NT2/D1 (cell line): ENCODE measurements around the gene MPPED1.

Experiments used
- DNase-seq: peaks from one replicate; pipeline ENCODE4 v3.0.0-alpha.2; 2011; ENCODE audit warnings: low read depth, low spot score
- H3K27me3 ChIP-seq: 2 replicates; pipeline ENCODE4 v1.6.0; 2011; ENCODE audit warnings: mild to moderate bottlenecking; ENCODE audit not compliant: insufficient read length, insufficient read depth
- H3K36me3 ChIP-seq: 2 replicates; pipeline ENCODE4 v1.6.1; 2011; ENCODE audit warnings: mild to moderate bottlenecking, low read length, mixed read lengths; ENCODE audit not compliant: insufficient read depth, insufficient read length
- H3K4me1 ChIP-seq: 2 replicates; pipeline ENCODE4 v1.5.1; 2011; ENCODE audit not compliant: insufficient read depth, insufficient read length
- H3K4me3 ChIP-seq: 2 replicates; pipeline ENCODE4 v1.5.1; 2011; ENCODE audit warnings: low read depth; ENCODE audit not compliant: insufficient read length
- H3K9ac ChIP-seq: 2 replicates; pipeline ENCODE4 v1.6.0; 2011; ENCODE audit warnings: low read depth; ENCODE audit not compliant: insufficient read length
- H3K9me3 ChIP-seq: 2 replicates; pipeline ENCODE4 v1.5.1; 2011; ENCODE audit warnings: mild to moderate bottlenecking, low read length; ENCODE audit not compliant: insufficient read depth
- SUZ12 ChIP-seq: IDR thresholded peaks from 2 replicates; pipeline ENCODE4 v1.6.1; 2011; ENCODE audit not compliant: insufficient read length, insufficient read depth; ENCODE audit errors: extremely low read depth
- YY1 ChIP-seq: IDR thresholded peaks from 2 replicates; pipeline ENCODE4 v1.6.1; 2011; ENCODE audit not compliant: insufficient read length, insufficient read depth
- ZNF274 ChIP-seq: IDR thresholded peaks from 2 replicates; pipeline ENCODE4 v1.6.1; 2011; ENCODE audit warnings: mild to moderate bottlenecking, low read depth, low read length

Gene MPPED1

DNA sequence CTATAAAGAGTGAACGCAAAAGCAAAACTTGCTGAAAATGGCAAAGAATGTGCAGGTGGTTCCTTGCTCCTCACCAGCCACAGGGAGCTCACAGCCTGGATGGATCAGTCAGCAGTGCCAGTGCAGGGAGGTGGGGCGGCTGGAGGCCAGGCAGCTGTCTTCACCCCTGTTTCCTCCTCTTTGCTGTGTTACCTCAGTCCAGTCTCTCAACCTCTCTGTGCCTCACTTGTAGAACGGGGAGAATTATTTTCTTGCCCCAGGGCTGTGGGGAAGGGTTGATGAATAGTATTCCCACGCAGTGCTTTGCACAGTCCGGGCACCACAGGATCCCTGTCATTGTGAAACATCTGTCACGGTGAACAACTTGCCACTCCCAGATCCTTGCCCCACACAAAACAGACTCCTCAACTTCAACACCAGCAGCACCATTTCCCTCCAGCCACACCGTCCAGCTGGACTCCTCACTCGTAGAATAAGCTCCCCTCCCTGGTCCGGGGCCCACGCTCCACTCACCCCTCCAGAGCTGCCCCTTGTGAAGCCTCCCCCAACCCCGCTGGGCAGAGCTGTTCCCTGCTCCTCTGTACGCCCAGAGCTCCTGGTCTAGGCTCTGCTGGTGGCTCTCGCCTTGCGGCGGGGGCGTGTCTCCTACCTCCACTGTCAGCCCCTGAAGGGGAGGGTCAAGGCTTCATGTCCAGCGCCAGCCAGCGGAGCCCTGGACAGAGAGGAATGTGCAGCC, 27.7 kb downstream of the MPPED1 start:
- H3K36me3 ChIP-seq = no peaks in the 10 kb centered on the region
- peaks cover 3% of the 10 kb centered on the region for H3K4me1 ChIP-seq
- DNase-seq = no peak
- no peaks in the 10 kb centered on the region for H3K27me3 ChIP-seq
- no peak overlapping the region for H3K9ac ChIP-seq
- H3K4me3 ChIP-seq = no peak overlapping the region
- 0 out of 2 replicates have a peak, but pooled peaks cover 11% of the 10 kb centered on the region for H3K9me3 ChIP-seq
- TF ChIP-seq ZNF274 (no peak), SUZ12 (no peak), YY1 (no peak)

DNA sequence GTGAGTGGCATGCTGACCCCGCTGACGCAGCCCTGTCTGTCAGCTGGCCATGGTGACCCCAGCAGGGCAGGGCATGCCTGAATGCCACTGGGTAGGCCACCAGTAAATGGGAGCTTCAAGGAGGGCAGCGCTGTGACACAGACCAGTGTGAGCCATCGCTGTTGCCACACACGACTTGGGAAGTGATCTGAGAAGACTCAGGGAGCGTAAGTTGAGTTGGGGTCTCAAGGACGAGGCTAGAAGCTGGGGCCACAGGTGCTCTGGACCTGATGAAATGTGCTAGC, 28.2 kb downstream of the MPPED1 start:
- Histone ChIP-seq H3K36me3 (no peaks in the 10 kb centered on the region), H3K4me1 (peaks cover 3% of the 10 kb centered on the region), H3K9ac (no peak overlapping the region), H3K4me3 (no peak overlapping the region), H3K9me3 (0 out of 2 replicates have a peak, but pooled peaks cover 11% of the 10 kb centered on the region), H3K27me3 (no peaks in the 10 kb centered on the region)
- no peak for DNase-seq
- no peak for TF ChIP-seq YY1
- TF ChIP-seq SUZ12 = no peak
- no peak for TF ChIP-seq ZNF274

DNA sequence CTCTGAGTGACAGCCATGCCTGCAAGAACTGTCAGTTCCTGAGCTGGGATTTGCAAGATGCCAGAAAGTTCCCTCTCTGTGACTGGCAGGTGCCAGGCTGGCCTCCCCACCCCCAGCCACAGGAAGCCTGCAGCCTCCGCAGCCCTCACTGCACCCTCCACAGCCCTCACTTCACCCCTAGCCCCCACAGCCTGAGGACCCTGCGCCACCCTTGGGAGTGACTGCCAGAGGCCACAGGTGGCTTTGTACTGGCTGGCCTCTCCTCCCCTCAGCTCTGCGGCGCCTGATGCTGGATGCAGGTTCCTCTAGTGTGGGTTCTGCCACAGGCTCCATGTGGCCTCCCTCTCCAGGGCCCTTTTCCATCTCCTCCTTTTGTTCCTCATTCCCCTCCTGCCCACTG, 28.7 kb downstream of the MPPED1 start:
- no peaks in the 10 kb centered on the region for H3K27me3 ChIP-seq
- peaks cover 3% of the 10 kb centered on the region for H3K4me1 ChIP-seq
- TF ChIP-seq ZNF274 (no peak), SUZ12 (no peak), YY1 (no peak)
- 0 out of 2 replicates have a peak, but pooled peaks cover 11% of the 10 kb centered on the region for H3K9me3 ChIP-seq
- H3K9ac ChIP-seq = no peak overlapping the region
- no peaks in the 10 kb centered on the region for H3K36me3 ChIP-seq
- no peak for DNase-seq
- H3K4me3 ChIP-seq = no peak overlapping the region

DNA sequence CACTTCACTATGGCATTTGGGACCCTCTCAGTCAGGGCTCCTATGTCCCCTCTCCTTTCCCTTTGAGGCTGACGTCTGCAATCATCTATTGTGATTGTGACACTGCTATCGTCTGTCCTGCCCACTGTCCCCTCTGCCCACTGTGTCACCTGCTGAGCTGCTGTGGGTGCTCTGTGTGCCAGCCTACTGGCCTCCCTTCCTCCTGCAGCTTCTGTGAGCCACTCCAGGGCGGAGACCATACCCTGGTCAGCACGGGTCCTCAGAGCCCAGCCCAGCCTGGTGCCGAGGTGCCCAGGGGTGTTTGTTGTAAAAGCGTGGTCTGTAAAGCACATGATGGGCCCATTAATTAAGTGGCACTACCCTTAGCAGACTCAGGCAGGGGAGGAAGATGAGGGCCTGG, 29.4 kb downstream of the MPPED1 start:
- Histone ChIP-seq H3K4me1 (peaks cover 3% of the 10 kb centered on the region), H3K27me3 (no peaks in the 10 kb centered on the region), H3K4me3 (no peak overlapping the region), H3K9me3 (0 out of 2 replicates have a peak, but pooled peaks cover 11% of the 10 kb centered on the region), H3K9ac (no peak overlapping the region), H3K36me3 (no peaks in the 10 kb centered on the region)
- TF ChIP-seq ZNF274 (no peak), SUZ12 (no peak), YY1 (no peak)
- no peak for DNase-seq

DNA sequence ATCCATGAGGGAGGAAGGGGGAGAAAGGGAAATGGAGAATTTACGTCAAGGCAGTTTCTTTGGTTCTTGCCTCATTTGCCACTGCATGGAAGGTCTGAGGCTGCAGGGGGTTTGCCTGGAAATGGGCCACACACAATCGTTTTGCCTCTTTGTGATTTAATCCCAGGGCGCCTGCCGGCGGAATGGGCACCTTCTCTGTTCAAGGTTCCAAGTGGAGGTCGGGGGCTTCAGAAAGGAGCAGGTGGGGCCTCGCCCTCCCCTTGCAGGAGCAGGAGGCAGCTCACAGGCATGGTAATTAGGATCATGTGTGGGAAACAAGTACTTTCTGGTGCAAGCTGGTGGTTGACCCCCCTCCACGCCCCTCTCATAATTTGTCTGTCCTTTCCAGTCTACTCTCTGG, 29.9 kb downstream of the MPPED1 start:
- Histone ChIP-seq H3K4me1 (peaks cover 3% of the 10 kb centered on the region), H3K27me3 (no peaks in the 10 kb centered on the region), H3K9me3 (0 out of 2 replicates have a peak, but pooled peaks cover 11% of the 10 kb centered on the region), H3K9ac (no peak overlapping the region), H3K36me3 (no peaks in the 10 kb centered on the region), H3K4me3 (no peak overlapping the region)
- DNase-seq = no peak
- no peak for TF ChIP-seq ZNF274
- no peak for TF ChIP-seq YY1
- TF ChIP-seq SUZ12 = no peak

DNA sequence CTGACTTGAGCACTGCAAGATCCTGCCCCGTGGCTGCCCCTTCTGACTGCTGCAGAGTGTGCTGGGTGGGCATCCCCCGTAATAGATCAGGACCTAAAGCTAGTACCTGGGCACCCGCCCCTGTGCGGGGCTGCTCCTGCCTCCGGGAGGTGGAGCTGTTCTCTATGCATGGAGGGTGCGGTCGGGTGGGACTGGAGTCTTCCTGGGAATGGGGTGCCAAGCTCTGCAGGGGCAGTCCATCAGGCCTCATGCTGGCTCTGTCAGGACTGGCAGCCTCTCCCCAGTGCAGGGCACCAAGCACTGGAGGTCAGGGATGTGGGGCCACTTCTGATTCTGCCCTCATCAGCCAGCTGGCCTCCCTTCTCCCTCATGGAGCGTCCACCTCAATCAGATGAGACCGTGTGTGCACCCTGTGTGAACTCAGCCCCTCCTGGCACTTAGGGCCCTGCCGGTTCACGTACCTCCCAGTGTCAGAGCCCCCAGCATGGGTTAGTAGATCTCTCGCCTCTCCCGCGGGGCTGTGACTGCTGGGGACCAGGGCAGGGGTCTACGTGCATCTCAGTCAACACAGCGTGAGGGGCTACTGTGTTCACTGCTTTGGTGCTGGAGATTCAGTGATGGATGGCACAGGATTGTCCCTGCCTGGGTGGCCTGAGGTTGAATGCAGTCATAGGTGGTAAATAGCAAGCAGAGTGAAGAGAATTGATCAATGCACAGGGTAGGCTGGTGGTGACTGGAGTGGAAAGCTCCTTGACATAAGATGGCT, 30.8 kb downstream of the MPPED1 start:
- H3K4me1 ChIP-seq = peaks cover 3% of the 10 kb centered on the region
- no peaks in the 10 kb centered on the region for H3K27me3 ChIP-seq
- DNase-seq = no peak
- TF ChIP-seq YY1 (no peak), SUZ12 (no peak), ZNF274 (no peak)
- no peak overlapping the region for H3K4me3 ChIP-seq
- no peaks in the 10 kb centered on the region for H3K36me3 ChIP-seq
- H3K9me3 ChIP-seq = 0 out of 2 replicates have a peak, but pooled peaks cover 11% of the 10 kb centered on the region
- H3K9ac ChIP-seq = no peak overlapping the region

DNA sequence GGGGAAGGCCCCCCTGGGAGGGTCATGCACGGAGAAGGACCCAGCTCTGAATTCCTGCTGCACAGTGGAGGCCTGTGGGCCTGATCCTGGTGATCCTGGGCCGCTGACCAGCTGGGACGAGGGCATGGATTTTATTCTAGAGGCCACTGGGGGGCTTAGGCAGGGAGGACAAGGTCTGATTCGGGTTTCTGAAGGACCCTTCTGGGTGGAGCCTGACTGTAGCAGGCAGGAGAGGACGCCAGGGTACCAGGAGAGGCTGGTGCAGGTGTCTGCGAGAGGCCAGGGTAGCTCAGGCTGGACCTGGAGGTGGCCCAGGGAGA, 31.3 kb downstream of the MPPED1 start:
- H3K9ac ChIP-seq = no peak overlapping the region
- no peaks in the 10 kb centered on the region for H3K36me3 ChIP-seq
- 0 out of 2 replicates have a peak, but pooled peaks cover 11% of the 10 kb centered on the region for H3K9me3 ChIP-seq
- H3K4me3 ChIP-seq = no peak overlapping the region
- peaks cover 3% of the 10 kb centered on the region for H3K4me1 ChIP-seq
- DNase-seq = no peak
- no peaks in the 10 kb centered on the region for H3K27me3 ChIP-seq
- TF ChIP-seq ZNF274 = no peak
- TF ChIP-seq SUZ12 = no peak
- no peak for TF ChIP-seq YY1
